HepG2 (cell line): Measurements from ENCODE around the gene DQX1. TPM values are rescaled to one million over a fixed set of nuclear protein-coding genes. Genes with fewer than 3 reads are reported as not detected.

ENCODE experiments used
- CBX1 ChIP-seq: IDR thresholded peaks from one replicate; pipeline ENCODE4 v1.6.1; 2016; ENCODE audit warnings: antibody characterized with exemption, low read depth
- DNMT3B ChIP-seq: conservative IDR thresholded peaks from 2 replicates; pipeline ENCODE4 v1.6.1; 2016; ENCODE audit warnings: missing biosample characterization, control low read depth
- GABPB1 ChIP-seq: IDR thresholded peaks from 2 replicates; pipeline ENCODE4 v1.6.1; 2016; ENCODE audit warnings: mild to moderate bottlenecking, missing genetic modification reagents, moderate library complexity, missing compliant biosample characterization
- NR2F6 ChIP-seq, 2 experiments: IDR thresholded peaks; 2 replicates each; pipeline ENCODE4 v1.6.1; 2016; ENCODE audit warnings: antibody characterized with exemption in 1 of 2, mild to moderate bottlenecking in 1 of 2
- PAXIP1 ChIP-seq: sonication (generic); formaldehyde crosslinking; conservative IDR thresholded peaks from 2 replicates; pipeline ENCODE4 v1.4.0; 2020; ENCODE audit warnings: mild to moderate bottlenecking, missing genetic modification reagents, moderate library complexity
- PBX3 ChIP-seq: sonication (generic); formaldehyde crosslinking; IDR thresholded peaks from 2 replicates; pipeline ENCODE4 v1.8.1; 2023; ENCODE audit warnings: missing genetic modification reagents, inconsistent platforms, borderline replicate concordance
- RXRA ChIP-seq: sonication (generic); formaldehyde crosslinking; IDR thresholded peaks from 2 replicates; pipeline ENCODE4 v1.5.1; 2020; ENCODE audit warnings: missing genetic modification reagents
- SNAPC2 ChIP-seq: sonication (generic); formaldehyde crosslinking; IDR thresholded peaks from 2 replicates; pipeline ENCODE4 v1.8.1; 2022; ENCODE audit warnings: mild to moderate bottlenecking, missing genetic modification reagents
- TAF15 ChIP-seq: fragments of 200-400 bp; formaldehyde crosslinking; IDR thresholded peaks from one replicate; pipeline ENCODE4 v1.6.1; 2018; ENCODE audit warnings: mild to moderate bottlenecking, low read depth, low read length; ENCODE audit not compliant: poor library complexity, severe bottlenecking
- ZBTB40 ChIP-seq, 2 experiments: fragments of 450-650 bp in 1 of 2; sonication (generic) in 1 of 2; formaldehyde crosslinking in 1 of 2; IDR thresholded peaks; 2 replicates each; pipeline versions ENCODE4 v1.6.1 to v1.8.0; 2016 to 2022; ENCODE audit warnings: antibody characterized with exemption in 1 of 2, mild to moderate bottlenecking in 1 of 2, missing genetic modification reagents in 1 of 2
- ZNF468 ChIP-seq: sonication (generic); formaldehyde crosslinking; IDR thresholded peaks from 2 replicates; pipeline ENCODE4 v1.8.0; 2022; ENCODE audit warnings: mild to moderate bottlenecking, moderate library complexity, missing genetic modification reagents
- ZNF691 ChIP-seq: sonication (generic); formaldehyde crosslinking; IDR thresholded peaks from 2 replicates; pipeline ENCODE4 v1.4.0; 2020; ENCODE audit warnings: missing genetic modification reagents, low read depth, mild to moderate bottlenecking, borderline replicate concordance
- polyA plus RNA-seq, 8 experiments: library from polyadenylated mRNA; depleted of rRNA in 3 of 8; stranded (reverse) in 7 of 8; unstranded in 1 of 8; fragments of >200 nt; fragmentation: Illumina TruSeq in 4 of 8; extraction: Trizol in 4 of 8; gene quantifications; 2 replicates each; pipeline versions ENCODE4 v1.2.1 to v1.2.3, GENCODE V29; 2011 to 2016; ENCODE audit warnings: low read depth in 4 of 8, missing spikeins in 1 of 8, mixed read lengths in 1 of 8; ENCODE audit not compliant: insufficient read depth in 1 of 8
- total RNA-seq, 5 experiments: library from RNA; depleted of rRNA; stranded (reverse); fragments of >200 nt; fragmentation: Illumina TruSeq; extraction: Trizol; gene quantifications; 2 replicates each; pipeline ENCODE4 v1.2.3, GENCODE V29; 2016; ENCODE audit warnings: low read depth in 1 of 5

DQX1 gene
- total and polyA plus RNA-seq, 2 of the 13 experiments (the other 11 are each of a cell fraction or from before 2014, with no cell fraction given) = 27.6 to 89.8 TPM

GRCh38 chr2:74512744-74513604 is 13.1 kb downstream of the DQX1 start (continued):
- no peak for TF ChIP-seq ZBTB40 (IDR thresholded peaks at IDR 0.05)
- TF ChIP-seq ZBTB40 (CRISPR knock-in tag; IDR thresholded peaks at IDR 0.05) = 0 out of 2 replicates have a peak, but pooled peaks have one; percentile 52
- peak; percentile 55 for TF ChIP-seq PAXIP1 (CRISPR knock-in tag)
- TF ChIP-seq PBX3 = no peak
- no peak for TF ChIP-seq CBX1
- TF ChIP-seq RXRA (CRISPR knock-in tag) = peak; percentile 11; the same call in 1 of the 2 replicates
- TF ChIP-seq NR2F6 (IDR thresholded peaks at IDR 0.05) = peak; percentile 91
- TF ChIP-seq NR2F6 (CRISPR knock-in tag; IDR thresholded peaks at IDR 0.05) = peak; percentile 90
- TF ChIP-seq SNAPC2 = 0 out of 2 replicates have a peak, but pooled peaks have one; percentile 37
- TF ChIP-seq TAF15 = peak; percentile 41
- peak; percentile 78 for TF ChIP-seq GABPB1 (CRISPR knock-in tag)
- peak; percentile 25; the same call in 1 of the 2 replicates for TF ChIP-seq ZNF691 (CRISPR knock-in tag)
- TF ChIP-seq DNMT3B = no peak
- 0 out of 2 replicates have a peak, but pooled peaks have one; percentile 47 for TF ChIP-seq ZNF468
